Endothelial cell of umbilical vein (primary cell): ENCODE results near the gene AMPD1. TPM values are rescaled to one million over a fixed set of nuclear protein-coding genes. Genes with fewer than 3 reads are reported as not detected.

Experiments
- BruUV-seq: library from RNA; stranded (reverse); fragments of 400-500 nt; replicated peaks from 2 replicates; lab custom pipeline; 2021; lab: Mats Ljungman, UMichigan
- CTCF ChIA-PET: fragments of 300-600, 350-600 bp; sonication (Branson Sonifier 250); formaldehyde crosslinking; loops from one replicate; lab custom pipeline; 2021; ENCODE audit warnings: antibody characterized with exemption, inconsistent platforms; lab: Charles Lee
- POLR2A ChIA-PET: fragments of 300-600, 350-600 bp; sonication (Branson Sonifier 250); formaldehyde crosslinking; loops from one replicate; lab custom pipeline; 2021; ENCODE audit warnings: antibody characterized with exemption, inconsistent platforms; lab: Charles Lee
- DNase-seq: peaks from one replicate; pipeline ENCODE4 v3.0.0-alpha.2; 2011; ENCODE audit warnings: low read depth, low spot score
- FAIRE-seq: peaks from 2 replicates; lab custom pipeline; 2011; peaks lifted over from hg19 to GRCh38; lab: Jason Lieb, UNC
- H2AFZ ChIP-seq: 2 replicates; pipeline ENCODE4 v1.6.0; 2012; ENCODE audit warnings: low read depth, low read length, control low read depth, inconsistent platforms
- H3K27ac ChIP-seq: 2 replicates; pipeline ENCODE4 v1.5.1; 2011; ENCODE audit warnings: low read depth, mild to moderate bottlenecking, control low read depth, low read length, moderate library complexity; ENCODE audit not compliant: insufficient read depth
- H3K27me3 ChIP-seq, 2 experiments: 2 replicates each; pipeline versions ENCODE4 v1.6.0 to v1.6.1; 2011; ENCODE audit warnings: low read length in 2 of 2, mixed read lengths in 1 of 2; ENCODE audit not compliant: control insufficient read depth in 2 of 2, insufficient read depth in 2 of 2
- H3K36me3 ChIP-seq, 2 experiments: 2 replicates in 1 of 2; 3 replicates in 1 of 2; pipeline ENCODE4 v1.5.1; 2011; ENCODE audit warnings: low read length in 2 of 2, mild to moderate bottlenecking in 1 of 2, moderate library complexity in 1 of 2; ENCODE audit not compliant: control insufficient read depth in 2 of 2, insufficient read depth in 2 of 2; ENCODE audit errors: extremely low read depth in 1 of 2
- H3K4me1 ChIP-seq: 3 replicates; pipeline ENCODE4 v1.5.1; 2011; ENCODE audit warnings: mild to moderate bottlenecking, low read length; ENCODE audit not compliant: control insufficient read depth, insufficient read depth; ENCODE audit errors: extremely low read depth
- H3K4me2 ChIP-seq: 2 replicates; pipeline ENCODE4 v1.6.1; 2011; ENCODE audit warnings: low read length, control low read depth, mixed read lengths; ENCODE audit not compliant: insufficient read depth
- H3K4me3 ChIP-seq, 3 experiments: fragments of 200-600 bp in 1 of 3; sonication (generic), shearing (Covaris generic) in 1 of 3; replicated peaks in 1 of 3; 2 replicates each; pipeline ENCODE4 v1.5.1; 2011 to 2016; ENCODE audit warnings: control low read depth in 3 of 3, low read length in 3 of 3, mild to moderate bottlenecking in 2 of 3, inconsistent platforms in 1 of 3, low read depth in 1 of 3, moderate library complexity in 1 of 3; ENCODE audit not compliant: insufficient read depth in 1 of 3
- H3K79me2 ChIP-seq: 2 replicates; pipeline ENCODE4 v1.6.0; 2012; ENCODE audit warnings: low read length, inconsistent platforms; ENCODE audit not compliant: control insufficient read depth, insufficient read depth
- H3K9ac ChIP-seq: replicated peaks from 2 replicates; pipeline ENCODE3; 2011; ENCODE audit warnings: low read length, control low read depth; ENCODE audit not compliant: insufficient read depth; ENCODE audit errors: extremely low read depth
- H3K9me1 ChIP-seq: replicated peaks from 3 replicates; pipeline ENCODE4 v1.6.0; 2011; ENCODE audit warnings: mild to moderate bottlenecking, low read length; ENCODE audit not compliant: control insufficient read depth, insufficient read depth; ENCODE audit errors: extremely low read depth
- H3K9me3 ChIP-seq: replicated peaks from 2 replicates; pipeline ENCODE4 v1.5.1; 2012; ENCODE audit warnings: low read length, inconsistent platforms; ENCODE audit not compliant: control insufficient read depth, insufficient read depth
- H4K20me1 ChIP-seq: replicated peaks from 2 replicates; pipeline ENCODE3; 2011; ENCODE audit warnings: mild to moderate bottlenecking, low read length; ENCODE audit not compliant: control insufficient read depth, insufficient read depth; ENCODE audit errors: extremely low read depth
- EZH2 ChIP-seq: IDR thresholded peaks from 2 replicates; pipeline ENCODE4 v1.6.1; 2012; ENCODE audit warnings: borderline replicate concordance, low read depth, mild to moderate bottlenecking, moderate library complexity, low read length, inconsistent platforms; ENCODE audit not compliant: severe bottlenecking
- FOS ChIP-seq: IDR thresholded peaks from 2 replicates; pipeline ENCODE4 v1.6.1; 2011; ENCODE audit warnings: mild to moderate bottlenecking, low read length, moderate library complexity, borderline replicate concordance; ENCODE audit not compliant: insufficient read depth
- JUN ChIP-seq: IDR thresholded peaks from 2 replicates; pipeline ENCODE4 v1.6.1; 2011; ENCODE audit warnings: borderline replicate concordance, low read depth; ENCODE audit not compliant: insufficient read length, insufficient read depth
- MYC ChIP-seq: IDR thresholded peaks from one replicate; pipeline ENCODE4 v1.6.1; 2011; ENCODE audit warnings: mild to moderate bottlenecking, low read depth, low read length
- POLR2A ChIP-seq: IDR thresholded peaks from 2 replicates; pipeline ENCODE4 v1.6.1; 2012; ENCODE audit warnings: low read depth, mild to moderate bottlenecking, control low read depth, low read length
- POLR2AphosphoS5 ChIP-seq: IDR thresholded peaks from 2 replicates; pipeline ENCODE4 v1.6.1; 2012; ENCODE audit warnings: low read depth, mild to moderate bottlenecking, control low read depth, low read length, moderate library complexity; ENCODE audit not compliant: insufficient read depth
- dilution Hi-C: fragments of 300-500 bp; cut with MboI; formaldehyde crosslinking; loops from one replicate; pipeline ENCODE4 v1.15.0; 2019; ENCODE audit warnings: low sequenced_read_pairs; ENCODE audit not compliant: extremely low pct_ligation_motif_present
- intact Hi-C: fragments of 100-400 bp; cut with micrococcal nuclease; formaldehyde crosslinking; loops from one replicate; pipeline ENCODE4 v1.10.0; 2022
- polyA plus RNA-seq, 4 experiments: library from polyadenylated mRNA; depleted of rRNA in 3 of 4; stranded (reverse) in 3 of 4; unstranded in 1 of 4; fragments of >200 nt; gene quantifications; 2 replicates each; pipeline versions ENCODE4 v1.2.1 to v1.2.3, GENCODE V29; 2011 to 2012; ENCODE audit warnings: missing spikeins in 1 of 4
- total RNA-seq: library from RNA; stranded (reverse); gene quantifications from 2 replicates; pipeline ENCODE4 v1.2.3, GENCODE V29; 2021
- TF ChIP-seq, protein P1 (sequence below): IDR thresholded peaks from 2 replicates; pipeline ENCODE4 v1.6.1; 2011; ENCODE audit not compliant: insufficient read depth, insufficient read length
- TF ChIP-seq, protein P2 (sequence below), 2 donors: IDR thresholded peaks; 1 replicate in 1 of 2; 2 replicates in 1 of 2; pipeline ENCODE4 v1.5.1; 2011; ENCODE audit warnings: low read length in 2 of 2, mild to moderate bottlenecking in 2 of 2, moderate library complexity in 2 of 2, control low read depth in 1 of 2, inconsistent platforms in 1 of 2, low read depth in 1 of 2; ENCODE audit not compliant: insufficient read depth in 1 of 2; ENCODE audit errors: extremely low read depth in 1 of 2

The AMPD1 gene
- total and polyA plus RNA-seq, 2 donors (not counting 3 experiments of a cell fraction or from before 2014, with no cell fraction given) = not detected

DNA sequence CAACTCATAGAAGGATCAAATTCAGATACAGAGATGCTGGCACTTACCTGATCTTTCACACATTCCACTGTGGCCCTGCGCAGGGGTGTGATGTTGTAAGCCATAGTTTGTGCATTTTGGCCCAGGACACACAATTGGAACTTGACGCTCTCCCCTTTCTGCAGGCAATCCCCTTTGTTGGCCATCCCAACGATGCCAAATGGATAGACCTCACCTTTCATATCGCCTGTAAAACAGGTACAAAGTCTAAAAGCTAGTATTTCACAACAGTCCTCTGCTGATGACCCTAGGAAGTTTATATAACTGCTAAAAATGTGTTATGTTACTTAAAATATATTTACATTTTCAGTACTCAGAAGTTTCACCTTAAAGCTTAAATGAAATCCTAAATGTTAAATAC is 25.1 kb upstream of the AMPD1 start:
- Histone ChIP-seq H3K4me3 (no peak overlapping the region), H3K79me2 (peaks cover 12% of the 10 kb centered on the region), H2AFZ (no peak overlapping the region), H3K4me1 (peaks cover 11% of the 10 kb centered on the region), H4K20me1 (no peaks in the 10 kb centered on the region), H3K36me3 (peaks cover 29 to 38% of the 10 kb centered on the region in 2 experiments), H3K27ac (no peak overlapping the region), H3K9me1 (no peaks in the 10 kb centered on the region), H3K4me2 (no peak overlapping the region), H3K9me3 (no peaks in the 10 kb centered on the region), H3K9ac (no peak overlapping the region), H3K27me3 (no peaks in the 10 kb centered on the region)
- no TSS peak for BruUV-seq
- no peak for FAIRE-seq
- dilution Hi-C loops = no loop called here
- no peak for TF ChIP-seq MYC
- TF ChIP-seq, protein P1, sequence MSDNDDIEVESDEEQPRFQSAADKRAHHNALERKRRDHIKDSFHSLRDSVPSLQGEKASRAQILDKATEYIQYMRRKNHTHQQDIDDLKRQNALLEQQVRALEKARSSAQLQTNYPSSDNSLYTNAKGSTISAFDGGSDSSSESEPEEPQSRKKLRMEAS = no peak
- TF ChIP-seq FOS = no peak
- no peak for TF ChIP-seq POLR2A
- TF ChIP-seq POLR2AphosphoS5 = no peak
- TF ChIP-seq, protein P2, sequence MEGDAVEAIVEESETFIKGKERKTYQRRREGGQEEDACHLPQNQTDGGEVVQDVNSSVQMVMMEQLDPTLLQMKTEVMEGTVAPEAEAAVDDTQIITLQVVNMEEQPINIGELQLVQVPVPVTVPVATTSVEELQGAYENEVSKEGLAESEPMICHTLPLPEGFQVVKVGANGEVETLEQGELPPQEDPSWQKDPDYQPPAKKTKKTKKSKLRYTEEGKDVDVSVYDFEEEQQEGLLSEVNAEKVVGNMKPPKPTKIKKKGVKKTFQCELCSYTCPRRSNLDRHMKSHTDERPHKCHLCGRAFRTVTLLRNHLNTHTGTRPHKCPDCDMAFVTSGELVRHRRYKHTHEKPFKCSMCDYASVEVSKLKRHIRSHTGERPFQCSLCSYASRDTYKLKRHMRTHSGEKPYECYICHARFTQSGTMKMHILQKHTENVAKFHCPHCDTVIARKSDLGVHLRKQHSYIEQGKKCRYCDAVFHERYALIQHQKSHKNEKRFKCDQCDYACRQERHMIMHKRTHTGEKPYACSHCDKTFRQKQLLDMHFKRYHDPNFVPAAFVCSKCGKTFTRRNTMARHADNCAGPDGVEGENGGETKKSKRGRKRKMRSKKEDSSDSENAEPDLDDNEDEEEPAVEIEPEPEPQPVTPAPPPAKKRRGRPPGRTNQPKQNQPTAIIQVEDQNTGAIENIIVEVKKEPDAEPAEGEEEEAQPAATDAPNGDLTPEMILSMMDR (IDR thresholded peaks at IDR 0.05; ENCODE audit: extremely low read depth in 1 of 2, insufficient read depth in 1 of 2, low read depth in 1 of 2, low read length in 2 of 2) = no peak
- no peak for TF ChIP-seq JUN
- no peak for TF ChIP-seq EZH2
- DNase-seq = no peak
- intact Hi-C loops = no loop called here
- ChIA-PET POLR2A (no interaction called here), CTCF (interaction anchor here (1.2 to 1.6 kb wide), 2 partner anchors 12 to 24 kb away, joined by 3 to 7 read pairs; no protein-coding TSS in a partner anchor)
